Gastroesophageal sphincter (tissue), 3 donors: ENCODE measurements around the gene MTSS2.

Source experiments
- POLR2A ChIP-seq, 2 donors: fragments of 450-650 bp; IDR thresholded peaks; one replicate each; pipeline ENCODE4 v1.6.1; 2017; ENCODE audit warnings: antibody characterized with exemption in 2 of 2, mild to moderate bottlenecking in 2 of 2, moderate library complexity in 1 of 2
- TF ChIP-seq, protein P1 (sequence below), 4 experiments: fragments of 200-600 bp in 2 of 4; fragments of 450-650 bp in 2 of 4; sonication (generic) in 1 of 4; IDR thresholded peaks; one replicate each; pipeline ENCODE4 v1.5.1; 2017 to 2019; ENCODE audit warnings: antibody characterized with exemption in 4 of 4, mild to moderate bottlenecking in 2 of 4, moderate library complexity in 2 of 4

GRCh38 chr16:70710422-70711210 lies 24.8 kb upstream of the MTSS2 start:
- TF ChIP-seq, protein P1, sequence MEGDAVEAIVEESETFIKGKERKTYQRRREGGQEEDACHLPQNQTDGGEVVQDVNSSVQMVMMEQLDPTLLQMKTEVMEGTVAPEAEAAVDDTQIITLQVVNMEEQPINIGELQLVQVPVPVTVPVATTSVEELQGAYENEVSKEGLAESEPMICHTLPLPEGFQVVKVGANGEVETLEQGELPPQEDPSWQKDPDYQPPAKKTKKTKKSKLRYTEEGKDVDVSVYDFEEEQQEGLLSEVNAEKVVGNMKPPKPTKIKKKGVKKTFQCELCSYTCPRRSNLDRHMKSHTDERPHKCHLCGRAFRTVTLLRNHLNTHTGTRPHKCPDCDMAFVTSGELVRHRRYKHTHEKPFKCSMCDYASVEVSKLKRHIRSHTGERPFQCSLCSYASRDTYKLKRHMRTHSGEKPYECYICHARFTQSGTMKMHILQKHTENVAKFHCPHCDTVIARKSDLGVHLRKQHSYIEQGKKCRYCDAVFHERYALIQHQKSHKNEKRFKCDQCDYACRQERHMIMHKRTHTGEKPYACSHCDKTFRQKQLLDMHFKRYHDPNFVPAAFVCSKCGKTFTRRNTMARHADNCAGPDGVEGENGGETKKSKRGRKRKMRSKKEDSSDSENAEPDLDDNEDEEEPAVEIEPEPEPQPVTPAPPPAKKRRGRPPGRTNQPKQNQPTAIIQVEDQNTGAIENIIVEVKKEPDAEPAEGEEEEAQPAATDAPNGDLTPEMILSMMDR (IDR thresholded peaks at IDR 0.05) = no peak
- TF ChIP-seq POLR2A (IDR thresholded peaks at IDR 0.05) = no peak
